ENCODE data around the gene GAGE12C.
"Not testable (repeated sequence)": the region's sequence is repeated elsewhere in the genome, so short reads cannot be mapped to it uniquely, and the experiment has no call there.

Gene GAGE12C

GRCh38 chrX:49531877-49532276, at the start of gene GAGE12C:
Gene GAGE12C (plus strand): TSS chrX:49532177. CDS start chrX:49533332, 1,155 bp downstream.
- not testable (repeated sequence) for DNase-seq (ENCODE audit: low read depth)

- not testable (repeated sequence) for DNase-seq (ENCODE audit: low read depth)
These were observed 9.5 kb downstream of the GAGE12C start, which contains the start of gene GAGE12D for GRCh38 chrX:49541433-49541832. Gene GAGE12D (plus strand): TSS chrX:49541733. CDS start chrX:49542888, 1,155 bp downstream.

- not testable (repeated sequence) for DNase-seq (ENCODE audit: low read depth)
These were observed 19.0 kb downstream of the GAGE12C start, which contains the start of gene GAGE12E for GRCh38 chrX:49550989-49551388. Gene GAGE12E (plus strand): TSS chrX:49551289. CDS start chrX:49552444, 1,155 bp downstream.

GRCh38 chrX:49560542-49560941, 28.6 kb downstream of the GAGE12C start, which contains the start of gene GAGE12F:
Gene GAGE12F (plus strand): TSS chrX:49560842. CDS start chrX:49561997, 1,155 bp downstream.
- DNase-seq (ENCODE audit: low read depth), result not testable (repeated sequence)

- not testable (repeated sequence) for DNase-seq (ENCODE audit: low read depth)
These were observed 36.8 kb downstream of the GAGE12C start for GRCh38 chrX:49568728-49569127.

GRCh38 chrX:49569152-49569551, 37.2 kb downstream of the GAGE12C start:
- DNase-seq (ENCODE audit: low read depth), result not testable (repeated sequence)

GRCh38 chrX:49570100-49570499, 38.1 kb downstream of the GAGE12C start, which contains the start of gene GAGE12G:
Gene GAGE12G (plus strand): TSS chrX:49570400. CDS start chrX:49571555, 1,155 bp downstream.
- not testable (repeated sequence) for DNase-seq (ENCODE audit: low read depth)

- DNase-seq (ENCODE audit: low read depth), result not testable (repeated sequence)
These were observed 47.7 kb downstream of the GAGE12C start, which contains the start of gene GAGE12H for GRCh38 chrX:49579649-49580048. Gene GAGE12H (plus strand): TSS chrX:49579949. CDS start chrX:49581104, 1,155 bp downstream.
